Loucy (cell line): ENCODE data around the gene FCSK.

Experiments
- EZH2phosphoT487 ChIP-seq: fragments of 200-600 bp; IDR thresholded peaks from 2 replicates; pipeline ENCODE4 v1.6.1; 2018; ENCODE audit warnings: antibody characterized with exemption, mild to moderate bottlenecking, moderate library complexity, borderline replicate concordance
- TF ChIP-seq, protein P1 (sequence below): fragments of 200-600 bp; sonication (generic); conservative IDR thresholded peaks from 2 replicates; pipeline ENCODE4 v1.5.1; 2014; ENCODE audit warnings: mild to moderate bottlenecking, antibody characterized with exemption, low read length

DNA sequence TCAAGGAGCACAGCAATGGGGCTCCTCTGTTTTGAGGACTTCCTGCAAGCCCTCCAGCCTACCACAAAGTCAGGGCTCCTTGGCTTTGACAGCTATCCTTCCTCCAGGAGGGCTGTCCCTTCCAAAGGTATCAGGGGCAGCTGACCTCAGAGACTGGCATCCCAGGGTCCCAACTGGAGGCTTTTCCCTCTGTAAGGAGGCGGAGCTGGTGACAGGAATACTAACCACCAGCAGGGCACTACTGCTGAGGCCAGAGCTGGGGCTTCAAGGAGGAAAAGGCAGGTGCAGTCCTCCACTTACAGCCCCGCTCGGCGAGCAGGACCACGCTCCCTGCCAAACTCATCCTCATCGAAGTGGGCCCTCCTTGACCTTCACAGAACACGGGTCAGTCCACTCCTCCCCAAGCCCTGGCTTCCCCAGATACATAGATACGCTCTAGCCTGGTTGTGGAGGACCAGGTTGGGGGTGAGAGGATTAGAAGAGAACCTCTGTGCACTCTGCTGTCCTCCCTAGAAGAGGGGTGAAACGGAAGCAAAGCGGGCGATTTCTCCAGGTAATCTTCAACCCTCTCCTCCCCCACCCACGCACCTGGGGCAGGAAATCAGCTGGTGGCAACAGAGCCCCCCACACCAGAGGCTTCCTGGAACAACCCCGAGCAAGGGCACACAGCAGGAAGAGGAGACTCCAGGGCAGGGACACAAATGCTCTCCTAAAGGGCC is 36.0 kb upstream of the FCSK start:
- TF ChIP-seq, protein P1, sequence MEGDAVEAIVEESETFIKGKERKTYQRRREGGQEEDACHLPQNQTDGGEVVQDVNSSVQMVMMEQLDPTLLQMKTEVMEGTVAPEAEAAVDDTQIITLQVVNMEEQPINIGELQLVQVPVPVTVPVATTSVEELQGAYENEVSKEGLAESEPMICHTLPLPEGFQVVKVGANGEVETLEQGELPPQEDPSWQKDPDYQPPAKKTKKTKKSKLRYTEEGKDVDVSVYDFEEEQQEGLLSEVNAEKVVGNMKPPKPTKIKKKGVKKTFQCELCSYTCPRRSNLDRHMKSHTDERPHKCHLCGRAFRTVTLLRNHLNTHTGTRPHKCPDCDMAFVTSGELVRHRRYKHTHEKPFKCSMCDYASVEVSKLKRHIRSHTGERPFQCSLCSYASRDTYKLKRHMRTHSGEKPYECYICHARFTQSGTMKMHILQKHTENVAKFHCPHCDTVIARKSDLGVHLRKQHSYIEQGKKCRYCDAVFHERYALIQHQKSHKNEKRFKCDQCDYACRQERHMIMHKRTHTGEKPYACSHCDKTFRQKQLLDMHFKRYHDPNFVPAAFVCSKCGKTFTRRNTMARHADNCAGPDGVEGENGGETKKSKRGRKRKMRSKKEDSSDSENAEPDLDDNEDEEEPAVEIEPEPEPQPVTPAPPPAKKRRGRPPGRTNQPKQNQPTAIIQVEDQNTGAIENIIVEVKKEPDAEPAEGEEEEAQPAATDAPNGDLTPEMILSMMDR: no peak
- TF ChIP-seq EZH2phosphoT487: no peak
